GM21526 (cell line): ENCODE measurements around the gene KNOP1.
"Not testable (repeated sequence)": the region's sequence is repeated elsewhere in the genome, so short reads cannot be mapped to it uniquely, and the experiment has no call there.

ENCODE experiments used
- ATAC-seq: cut with Tn5 transposase; IDR thresholded peaks from one replicate; pipeline ENCODE4 v1.9.1; 2021; ENCODE audit warnings: moderate library complexity; ENCODE audit not compliant: unreplicated experiment, low FRiP score

Gene KNOP1

GRCh38 chr16:19688396-19689024 is 29.5 kb downstream of the KNOP1 start:
- no peak for ATAC-seq

GRCh38 chr16:19687279-19687678 is 30.7 kb downstream of the KNOP1 start:
- no peak for ATAC-seq

- no peak for ATAC-seq
Observed at GRCh38 chr16:19685176-19685575, 32.9 kb downstream of the KNOP1 start.

- ATAC-seq: no peak
Observed at GRCh38 chr16:19683453-19684236, 34.4 kb downstream of the KNOP1 start.

GRCh38 chr16:19681637-19682036 is 36.4 kb downstream of the KNOP1 start:
- ATAC-seq: no peak

- ATAC-seq: no peak
Observed at GRCh38 chr16:19680881-19681340, 37.1 kb downstream of the KNOP1 start.

GRCh38 chr16:19679281-19679680 is 38.7 kb downstream of the KNOP1 start:
- ATAC-seq: not testable (repeated sequence)

- ATAC-seq: no peak
Observed at GRCh38 chr16:19678804-19679203, 39.2 kb downstream of the KNOP1 start.

GRCh38 chr16:19677402-19677801 is 40.6 kb downstream of the KNOP1 start:
- ATAC-seq: no peak

- no peak for ATAC-seq
Observed at GRCh38 chr16:19674485-19674884, 43.5 kb downstream of the KNOP1 start.

GRCh38 chr16:19672378-19672777 is 45.6 kb downstream of the KNOP1 start:
- no peak for ATAC-seq

GRCh38 chr16:19666477-19666876 is 51.5 kb downstream of the KNOP1 start:
- ATAC-seq: no peak

- ATAC-seq: not testable (repeated sequence)
Observed at GRCh38 chr16:19665313-19665712, 52.7 kb downstream of the KNOP1 start.

- ATAC-seq: no peak
Observed at GRCh38 chr16:19664166-19664565, 53.9 kb downstream of the KNOP1 start.

- no peak for ATAC-seq
Observed at GRCh38 chr16:19662351-19662750, 55.7 kb downstream of the KNOP1 start.

GRCh38 chr16:19660432-19660831 is 57.6 kb downstream of the KNOP1 start:
- no peak for ATAC-seq

- no peak for ATAC-seq
Observed at GRCh38 chr16:19659554-19659953, 58.5 kb downstream of the KNOP1 start.

- no peak for ATAC-seq
Observed at GRCh38 chr16:19657831-19658230, 60.2 kb downstream of the KNOP1 start.

GRCh38 chr16:19655242-19655777 is 62.7 kb downstream of the KNOP1 start:
- ATAC-seq: no peak

- no peak for ATAC-seq
Observed at GRCh38 chr16:19654147-19654546, 63.9 kb downstream of the KNOP1 start.
